ENCODE measurements around the gene SEC22B. TPM values are rescaled to one million over a fixed set of nuclear protein-coding genes. Genes with fewer than 3 reads are reported as not detected.
"Not testable (repeated sequence)": the region's sequence is repeated elsewhere in the genome, so short reads cannot be mapped to it uniquely, and the experiment has no call there.

SEC22B gene
- 30.1 TPM for total RNA-seq

DNA sequence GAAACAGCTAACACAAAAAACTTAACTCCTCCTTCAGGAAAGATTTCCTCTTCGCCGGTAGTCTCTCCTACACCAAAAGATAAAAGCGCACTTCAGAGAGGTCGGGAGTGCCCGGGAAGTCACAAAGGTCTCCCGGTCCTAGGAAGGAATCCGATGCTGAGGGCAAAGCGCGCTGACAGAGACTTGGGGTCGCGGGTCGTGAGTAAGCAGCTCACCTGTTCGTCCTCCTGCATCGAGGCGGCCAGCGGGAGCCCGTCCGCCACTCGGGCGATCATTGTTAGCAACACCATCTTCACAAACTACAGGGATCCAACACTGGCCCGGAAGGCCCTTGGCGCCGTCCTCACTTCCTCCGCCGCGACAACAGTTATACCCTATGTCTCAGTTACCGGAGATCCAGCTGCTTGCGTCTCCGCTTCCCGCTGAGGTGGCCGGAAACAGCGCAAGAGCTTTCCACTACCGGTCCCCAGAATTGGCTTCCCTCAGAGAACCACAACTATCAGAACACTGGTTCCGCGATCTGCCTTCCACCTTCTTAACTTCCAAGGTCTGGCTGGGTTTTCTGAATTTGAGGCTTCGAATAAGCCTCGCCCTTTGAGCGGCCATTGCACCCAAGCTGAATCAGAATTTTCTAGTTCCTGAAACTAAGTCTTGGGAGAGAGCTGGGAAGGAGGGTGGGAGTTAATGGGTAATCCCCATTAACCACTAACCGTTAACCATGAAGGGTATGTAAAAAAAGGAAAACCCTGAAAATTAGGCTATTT is at the start of gene SEC22B:
Gene SEC22B (minus strand): TSS at position 429 of the 764 bp plus-strand sequence. CDS start 139 bp downstream, at position 290.
- ATAC-seq (peak; percentile 93), DNase-seq (ENCODE audit: low spot score) (peak; percentile 91)
- intact Hi-C loops (cut with DNase I) = no loop called here

GRCh38 chr1:120217933-120218332 is 41.6 kb upstream of the SEC22B start:
- ATAC-seq = peak; percentile 77
- DNase-seq (ENCODE audit: low spot score); intact Hi-C loops (cut with DNase I): not testable (repeated sequence)

DNA sequence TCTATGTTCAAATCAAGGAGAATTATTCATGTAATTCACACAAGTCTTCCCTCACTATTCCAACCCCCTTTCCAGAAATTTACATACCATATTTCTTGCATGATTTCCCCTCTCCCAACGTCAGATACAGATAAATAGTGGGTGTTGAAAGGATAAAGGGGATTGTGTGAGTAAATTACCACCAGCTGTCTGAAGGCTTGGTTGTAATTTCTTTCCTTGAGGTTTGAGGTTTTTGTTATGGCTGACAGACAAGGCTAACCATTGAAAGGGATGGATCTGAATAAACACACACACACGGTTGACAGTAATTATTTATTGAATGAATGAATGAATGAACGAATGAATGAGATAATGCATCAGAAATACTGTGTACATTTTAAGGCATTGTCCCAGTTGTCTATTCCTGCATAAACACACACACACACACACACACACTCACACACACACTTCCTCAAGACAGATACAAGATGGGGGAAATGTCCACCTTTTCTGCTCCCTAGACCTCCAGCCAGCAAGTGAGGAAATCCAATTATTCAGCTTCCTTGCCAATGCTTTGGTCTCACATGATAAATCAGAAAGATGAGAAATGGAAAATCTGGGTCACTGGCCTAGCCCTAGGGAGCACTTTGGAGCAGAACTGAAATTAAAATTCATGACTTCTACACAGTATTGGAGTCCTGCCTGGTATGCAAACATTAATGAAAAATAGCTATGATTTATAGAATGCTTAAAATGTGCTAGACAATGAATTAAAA is 41.0 kb upstream of the SEC22B start:
- peak; percentile 93 for ATAC-seq
- DNase-seq (ENCODE audit: low spot score); intact Hi-C loops (cut with DNase I): not testable (repeated sequence)

GRCh38 chr1:120213606-120214005 is 37.3 kb upstream of the SEC22B start:
- ATAC-seq = peak; percentile 79
- DNase-seq (ENCODE audit: low spot score); intact Hi-C loops (cut with DNase I): not testable (repeated sequence)

DNA sequence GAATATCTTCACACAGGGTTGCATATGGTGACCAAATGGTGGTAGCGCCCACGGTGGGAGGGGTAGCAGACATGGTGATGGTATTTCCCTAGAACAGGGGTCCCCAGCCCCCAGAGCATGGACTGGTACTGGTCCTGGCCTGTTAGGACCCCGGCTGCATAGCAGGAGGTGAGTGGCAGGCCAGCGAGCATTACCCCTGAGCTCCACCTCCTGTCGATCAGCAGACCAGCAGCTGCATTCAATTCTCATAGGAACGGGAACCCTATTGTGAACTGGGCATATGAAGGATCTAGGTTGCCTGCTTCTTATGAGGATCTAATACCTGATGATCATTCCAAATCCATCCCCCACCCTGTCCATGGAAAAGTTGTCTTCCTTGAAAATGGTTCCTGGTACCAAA is 34.4 kb upstream of the SEC22B start:
- DNase-seq (ENCODE audit: low spot score); intact Hi-C loops (cut with DNase I); ATAC-seq: not testable (repeated sequence)

GRCh38 chr1:120196863-120197775 is 20.8 kb upstream of the SEC22B start:
- ATAC-seq = peak; percentile 85
- intact Hi-C loops (cut with DNase I); DNase-seq (ENCODE audit: low spot score): not testable (repeated sequence)

- intact Hi-C loops (cut with DNase I); DNase-seq (ENCODE audit: low spot score); ATAC-seq: not testable (repeated sequence)
These were observed 12.3 kb upstream of the SEC22B start for GRCh38 chr1:120188626-120189025.

DNA sequence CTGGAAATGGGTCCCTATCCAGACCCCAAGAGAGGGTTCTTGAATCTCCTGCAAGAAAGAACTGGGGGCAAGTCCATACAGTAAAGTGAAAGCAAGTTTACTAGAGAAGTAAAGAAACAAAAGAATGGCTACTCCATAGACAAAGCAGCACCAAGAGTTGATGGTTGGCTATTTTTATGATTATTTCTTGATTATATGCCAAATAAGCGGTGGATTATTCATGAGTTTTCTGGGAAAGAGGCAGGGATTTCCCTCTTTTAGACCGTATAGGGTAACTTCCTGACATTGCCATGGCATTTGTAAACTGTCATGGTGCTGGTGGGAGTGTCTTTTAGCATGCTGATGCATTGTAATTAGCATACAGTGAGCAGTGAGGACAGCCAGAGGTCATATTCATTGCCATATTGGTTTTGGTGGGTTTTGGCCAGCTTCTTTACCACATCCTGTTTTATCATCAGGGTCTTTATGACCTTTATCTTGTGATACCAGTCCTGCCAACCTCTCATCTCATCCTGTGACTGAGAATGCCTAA is 5.9 kb upstream of the SEC22B start:
- intact Hi-C loops (cut with DNase I); DNase-seq (ENCODE audit: low spot score): not testable (repeated sequence)

DNA sequence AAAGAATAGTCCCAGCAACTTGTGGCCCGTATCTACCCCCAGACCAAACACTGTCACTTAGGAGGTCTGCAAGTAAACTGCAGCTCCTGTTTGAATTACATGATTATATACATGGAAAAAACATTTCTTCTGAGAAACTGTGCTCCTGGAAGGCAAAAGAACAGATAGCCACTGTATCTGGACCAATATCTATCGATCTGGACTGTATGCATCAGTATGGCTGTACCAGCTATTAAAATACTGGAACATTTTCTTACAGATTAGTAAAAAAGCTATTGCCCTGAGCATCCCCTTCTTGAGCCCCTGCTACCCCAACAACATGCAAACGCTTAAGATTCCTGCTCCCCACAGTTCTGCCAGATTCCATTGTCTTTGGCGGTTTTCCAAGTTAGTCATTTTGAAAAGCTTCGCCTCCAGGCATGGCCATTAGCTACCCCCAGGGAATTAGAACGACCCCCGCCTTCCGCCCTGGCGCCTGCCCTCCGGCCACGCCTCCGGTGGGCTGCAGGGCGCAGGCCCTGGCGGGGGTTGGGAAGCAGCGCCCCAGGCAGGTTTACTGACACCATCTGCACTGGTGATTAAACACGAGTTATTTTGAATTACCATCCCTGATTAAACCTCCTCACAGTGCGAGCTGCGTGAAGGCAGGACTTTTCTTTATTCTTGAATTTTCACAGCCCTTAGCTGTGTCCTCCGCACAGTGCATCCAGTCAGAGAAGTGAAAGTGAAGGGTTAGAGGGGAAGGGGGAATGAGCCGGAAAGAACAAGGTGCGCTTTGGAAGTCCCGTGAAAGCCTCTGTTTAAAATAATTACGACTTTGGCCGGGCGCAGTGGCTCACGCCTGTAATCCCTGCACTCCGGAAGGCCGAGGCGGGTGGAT is 3.7 kb upstream of the SEC22B start:
- DNase-seq (ENCODE audit: low spot score); intact Hi-C loops (cut with DNase I): not testable (repeated sequence)
- ATAC-seq = peak; percentile 52

More for the DNA sequence above, 5.9 kb upstream of the SEC22B start:
- not testable (repeated sequence) for ATAC-seq

GRCh38 chr1:120178799-120179756 is 2.8 kb upstream of the SEC22B start:
- DNase-seq (ENCODE audit: low spot score) (no peak), ATAC-seq (no peak)
- intact Hi-C loops (cut with DNase I) = no loop called here

- ATAC-seq; intact Hi-C loops (cut with DNase I); DNase-seq (ENCODE audit: low spot score): not testable (repeated sequence)
These were observed 1.7 kb upstream of the SEC22B start for GRCh38 chr1:120178058-120178457.

DNA sequence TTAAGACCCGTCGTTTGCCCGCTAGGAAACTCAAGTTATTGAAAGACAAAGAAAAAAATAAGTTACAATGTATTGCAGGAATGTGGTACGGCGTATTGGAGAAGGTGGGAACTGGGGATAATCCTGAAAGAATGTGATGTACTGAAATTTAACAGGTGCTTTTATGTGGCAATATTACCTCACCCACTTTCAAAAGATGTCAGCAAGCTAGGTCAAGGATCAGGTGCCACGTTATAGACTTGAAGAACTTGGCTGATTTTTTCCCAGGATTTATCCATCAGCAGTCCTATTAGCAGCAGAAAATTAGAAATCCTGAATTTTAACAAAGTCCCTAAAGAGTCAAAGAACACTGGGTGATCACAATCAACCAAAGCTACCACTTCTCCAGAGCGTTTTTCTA is 632 bp downstream of the SEC22B start:
- DNase-seq (ENCODE audit: low spot score); intact Hi-C loops (cut with DNase I); ATAC-seq: not testable (repeated sequence)

- intact Hi-C loops (cut with DNase I); DNase-seq (ENCODE audit: low spot score); ATAC-seq: not testable (repeated sequence)
These were observed 11.6 kb downstream of the SEC22B start for GRCh38 chr1:120164761-120165160.

DNA sequence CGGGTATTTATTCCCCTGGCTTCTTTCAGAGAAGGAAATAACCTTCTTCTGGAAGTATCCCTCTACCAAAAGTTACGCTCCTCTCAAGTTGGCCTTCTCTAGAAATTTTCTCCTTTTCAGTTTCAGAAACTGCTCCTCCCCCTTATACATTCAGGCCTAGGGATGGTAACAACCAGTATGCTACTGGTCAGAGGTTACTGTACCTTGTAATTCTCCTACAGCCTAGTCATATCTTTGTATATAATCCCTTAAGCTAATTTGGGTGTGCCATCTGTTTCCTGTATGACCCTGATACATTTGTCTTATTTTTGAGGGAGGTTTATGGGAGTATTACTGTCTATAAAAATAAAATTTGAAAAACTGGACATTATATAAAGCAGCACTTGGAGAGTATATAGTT is 14.3 kb downstream of the SEC22B start:
- DNase-seq (ENCODE audit: low spot score); intact Hi-C loops (cut with DNase I); ATAC-seq: not testable (repeated sequence)

DNA sequence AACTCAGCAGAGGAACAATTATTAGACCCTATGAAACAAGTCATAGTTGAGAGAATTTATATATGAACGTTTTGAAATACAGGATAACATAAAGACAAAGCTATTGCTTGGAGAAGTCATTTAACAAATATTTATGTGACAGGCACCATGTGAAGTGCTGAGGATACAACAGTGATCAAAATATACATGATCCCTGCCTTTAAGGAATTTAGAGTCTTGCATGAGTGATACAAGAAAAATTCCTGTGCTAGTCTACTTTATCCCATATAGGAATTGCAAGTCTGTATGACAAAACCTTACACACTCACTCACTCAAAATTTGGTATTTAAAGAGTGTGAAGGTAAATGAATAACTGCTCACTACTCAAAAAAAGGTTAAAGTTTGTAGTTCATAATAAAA is 17.8 kb downstream of the SEC22B start:
- intact Hi-C loops (cut with DNase I); ATAC-seq; DNase-seq (ENCODE audit: low spot score): not testable (repeated sequence)

DNA sequence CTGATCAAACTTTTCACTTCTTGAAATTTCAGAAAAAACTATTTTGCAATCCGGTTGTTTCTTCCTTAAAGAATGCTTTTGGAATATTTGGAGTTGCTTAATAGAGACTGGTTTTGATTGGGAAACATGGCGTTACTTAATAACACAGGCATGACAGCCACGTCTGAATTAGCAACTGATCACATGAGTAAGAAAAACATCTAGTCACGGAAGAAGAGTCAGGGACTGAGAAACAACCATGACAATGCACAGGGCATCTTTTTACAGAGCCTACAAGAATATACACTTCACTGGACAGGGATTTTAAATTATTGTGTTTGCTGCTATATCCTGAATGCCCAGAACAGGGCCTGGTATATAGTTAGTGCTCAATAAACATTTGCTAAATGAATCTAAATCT is 18.2 kb downstream of the SEC22B start:
- intact Hi-C loops (cut with DNase I); DNase-seq (ENCODE audit: low spot score): not testable (repeated sequence)
- ATAC-seq = peak; percentile 95
